Measurements from ENCODE around the gene NIPAL4.

- TF ChIP-seq CTCF (IDR thresholded peaks at IDR 0.05) = no peak
- no peak for TF ChIP-seq SIN3A (IDR thresholded peaks at IDR 0.05; ENCODE audit: borderline replicate concordance, insufficient read depth, low read depth, low read length)
Observed at GRCh38 chr5:157485340-157485739, 25.3 kb downstream of the NIPAL4 start.
